HG03520 (cell line): ENCODE results near the gene ATP5PO.
"Not testable (repeated sequence)": the region's sequence is repeated elsewhere in the genome, so short reads cannot be mapped to it uniquely, and the experiment has no call there.

Source experiments
- ATAC-seq: cut with Tn5 transposase; IDR thresholded peaks from one replicate; pipeline ENCODE4 v1.9.1; 2021; ENCODE audit warnings: mild to moderate bottlenecking, moderate library complexity; ENCODE audit not compliant: unreplicated experiment

Gene ATP5PO

DNA sequence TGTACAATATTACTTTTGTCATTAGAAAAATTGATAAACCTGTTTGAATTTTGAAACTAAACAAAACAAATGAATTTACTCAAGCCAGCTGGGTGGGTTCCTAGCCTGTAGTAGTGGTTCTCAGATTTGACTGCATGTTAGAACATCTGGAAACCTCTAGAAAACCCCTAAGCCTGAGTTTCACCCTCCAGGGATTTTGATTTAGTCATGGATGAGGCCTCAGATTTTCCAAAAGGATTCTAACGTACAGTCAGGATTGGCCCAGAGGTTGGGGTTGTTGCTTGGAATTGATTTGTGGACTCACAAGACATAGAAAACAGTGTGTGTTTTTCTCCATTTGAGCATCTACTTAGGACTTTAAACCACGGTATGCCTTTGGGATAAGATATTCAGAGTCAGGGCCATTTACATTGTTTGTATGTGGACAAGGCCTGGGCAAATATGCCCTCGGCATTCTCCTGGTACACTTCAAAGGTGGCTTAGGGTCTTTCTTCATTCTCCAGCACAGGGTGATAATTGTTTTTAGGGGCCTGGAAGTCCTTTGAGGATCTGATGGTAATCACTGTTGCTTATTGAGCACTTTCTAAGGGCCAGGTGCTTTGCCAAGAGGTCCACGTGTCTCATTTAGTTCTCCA lies 42.6 kb downstream of the ATP5PO start:
- ATAC-seq, result no peak

DNA sequence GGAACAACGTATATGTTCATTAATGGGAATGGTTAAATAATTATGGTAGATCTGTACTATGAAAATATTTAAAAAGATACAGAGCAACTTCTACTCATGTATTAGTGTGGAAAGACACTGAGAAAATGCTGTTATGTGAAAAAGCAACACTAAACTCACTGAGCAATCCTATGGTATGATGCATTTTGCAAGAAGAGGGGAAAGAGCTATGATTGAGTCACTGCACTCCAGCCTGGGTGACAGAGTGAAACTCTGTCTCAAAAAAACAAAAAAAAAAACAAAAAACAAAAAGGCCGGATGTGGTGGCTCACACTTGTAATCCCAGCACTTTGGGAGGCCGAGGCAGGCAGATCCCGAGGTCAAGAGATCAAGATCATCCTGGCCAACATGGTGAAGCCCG lies 44.4 kb downstream of the ATP5PO start:
- no peak for ATAC-seq

GRCh38 chr21:33870768-33871167 lies 44.8 kb downstream of the ATP5PO start:
- ATAC-seq, result no peak

DNA sequence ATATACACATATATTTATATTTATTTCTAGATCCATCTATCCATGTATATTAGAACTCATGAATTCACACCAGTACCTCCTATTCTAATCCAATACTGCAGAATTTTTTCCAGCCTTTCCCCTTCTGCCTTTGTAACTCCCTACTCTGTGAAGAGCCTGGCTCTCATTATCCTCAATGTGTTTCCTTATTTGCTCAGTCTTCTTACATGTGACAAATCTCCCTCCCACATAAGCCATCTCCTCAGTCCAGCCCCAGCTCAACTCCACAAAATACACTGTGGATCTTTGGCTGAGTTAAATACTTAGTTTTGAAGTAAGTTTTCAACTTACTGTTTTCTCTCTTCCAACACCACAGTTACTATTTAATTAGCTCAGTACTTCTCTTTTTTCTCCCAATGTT lies 45.7 kb downstream of the ATP5PO start:
- ATAC-seq, result no peak

- not testable (repeated sequence) for ATAC-seq
Observed at GRCh38 chr21:33867868-33868267, 47.7 kb downstream of the ATP5PO start.

DNA sequence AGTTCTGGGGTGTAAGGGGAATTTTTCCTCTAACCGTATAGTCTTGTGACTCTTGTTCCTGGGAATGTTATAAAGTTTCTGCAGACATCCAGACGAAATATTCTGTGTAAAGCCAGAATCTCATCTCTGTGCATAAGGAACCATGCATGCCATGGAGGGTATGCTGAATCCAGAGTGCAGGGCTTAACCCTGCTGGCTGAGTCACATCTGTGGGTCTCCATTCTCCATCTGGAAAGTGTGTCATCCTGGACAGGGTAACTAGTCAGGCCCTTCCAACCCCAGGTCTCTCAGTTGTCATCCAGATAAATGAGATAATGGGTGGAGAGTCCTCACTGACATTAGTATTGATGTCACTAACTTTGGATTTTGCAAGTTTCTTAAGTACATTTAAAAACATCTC lies 48.8 kb downstream of the ATP5PO start:
- no peak for ATAC-seq

DNA sequence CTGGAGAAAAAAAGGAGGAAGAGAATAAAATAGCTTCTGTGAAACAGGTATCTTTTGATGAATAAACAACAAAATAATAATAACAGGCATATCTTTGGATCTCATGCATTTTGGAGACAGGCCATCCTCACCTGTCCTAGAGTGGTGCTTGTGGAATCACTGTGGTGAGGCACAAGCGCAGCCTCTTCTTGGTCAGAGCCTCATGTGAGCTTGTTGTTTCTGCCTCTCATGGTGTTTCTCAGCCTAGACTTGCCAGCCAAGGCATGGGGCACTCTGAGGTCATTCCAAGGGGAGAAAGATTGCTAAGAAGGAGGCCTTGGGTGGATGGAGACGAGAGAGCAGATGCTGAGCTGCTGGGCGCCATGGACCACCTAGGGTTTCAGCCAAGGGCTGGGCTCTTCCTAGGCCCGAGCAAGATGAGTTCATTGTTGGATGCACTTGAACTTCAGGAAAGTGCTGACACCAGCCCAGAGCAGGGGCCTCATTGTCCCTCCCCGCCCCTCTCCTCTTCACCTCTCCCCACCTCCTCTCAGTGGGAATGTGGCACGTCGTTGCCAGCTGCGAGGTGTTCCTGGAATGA lies 49.5 kb downstream of the ATP5PO start:
- ATAC-seq, result no peak

DNA sequence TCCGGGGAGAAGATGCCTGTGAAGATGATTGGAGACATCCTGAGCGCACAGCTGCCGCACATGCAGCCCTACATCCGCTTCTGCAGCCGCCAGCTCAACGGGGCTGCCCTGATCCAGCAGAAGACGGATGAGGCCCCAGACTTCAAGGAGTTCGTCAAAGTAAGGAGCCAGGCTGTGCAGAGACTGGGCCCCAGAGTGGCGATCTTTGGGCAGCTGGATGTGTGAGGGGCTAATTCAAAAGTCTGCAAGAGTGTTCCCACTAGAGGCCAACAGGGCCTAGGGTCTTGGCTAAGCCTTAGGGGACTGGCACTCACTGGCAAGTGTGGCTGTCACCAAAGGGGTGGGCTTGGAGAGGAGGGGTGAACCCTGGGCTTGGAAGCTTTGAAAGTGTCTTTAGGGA lies 50.4 kb downstream of the ATP5PO start:
- no peak for ATAC-seq

DNA sequence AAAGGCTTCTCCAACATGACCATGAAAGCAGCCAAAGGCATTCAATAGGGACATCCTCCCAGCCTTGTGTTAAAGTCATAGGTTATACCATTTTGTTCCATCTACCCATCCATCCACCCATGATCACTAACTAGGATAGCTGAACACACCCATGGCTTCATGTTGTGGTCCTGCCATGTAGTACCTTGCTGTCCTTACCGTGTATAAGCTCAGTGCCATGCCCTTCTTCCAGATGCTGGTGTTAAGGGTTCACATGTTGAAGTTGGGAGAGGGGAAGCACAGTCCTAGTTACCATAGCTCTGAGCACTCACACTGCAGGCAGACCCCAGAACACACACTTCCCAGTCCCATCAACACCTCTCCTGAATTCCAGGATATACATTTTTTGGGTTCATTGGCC lies 51.5 kb downstream of the ATP5PO start:
- no peak for ATAC-seq

DNA sequence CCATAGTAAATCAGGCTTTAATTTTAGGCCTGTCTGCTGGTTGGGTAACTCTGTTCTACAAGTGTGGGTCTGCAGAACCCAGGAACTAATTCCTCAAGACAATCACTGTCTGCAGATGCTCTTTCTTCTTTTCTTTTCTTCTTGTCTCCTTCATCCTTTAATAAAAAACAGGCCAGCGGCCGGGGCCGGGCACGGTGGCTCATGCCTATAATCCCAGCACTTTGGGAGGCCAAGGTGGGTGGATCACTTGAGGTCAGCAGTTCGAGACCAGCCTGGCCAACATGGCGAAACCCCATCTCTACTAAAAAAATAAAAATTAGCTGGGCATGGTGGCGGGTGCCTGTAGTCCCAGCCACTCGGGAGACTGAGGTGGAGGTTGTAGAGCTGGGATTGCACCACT lies 52.4 kb downstream of the ATP5PO start:
- not testable (repeated sequence) for ATAC-seq

DNA sequence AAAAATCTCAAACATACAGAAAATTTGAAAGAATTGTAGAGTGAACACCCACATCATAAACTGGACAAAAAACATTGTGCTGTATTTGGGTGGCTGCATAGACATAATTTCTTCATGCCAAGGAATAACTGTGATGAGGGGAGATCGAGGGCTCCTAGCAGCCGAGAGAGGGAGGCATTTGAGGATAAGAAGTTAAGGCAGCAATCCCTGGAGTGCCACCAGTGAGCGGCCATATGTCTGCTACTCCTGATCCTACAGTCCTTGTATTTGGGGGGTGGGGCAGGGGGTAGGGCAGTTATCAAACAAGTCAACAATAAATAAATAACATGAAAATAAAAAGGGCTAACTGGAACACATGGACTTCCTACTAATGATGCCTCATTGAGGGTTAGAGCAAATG lies 54.5 kb downstream of the ATP5PO start:
- ATAC-seq, result no peak

GRCh38 chr21:33860332-33860879 lies 55.2 kb downstream of the ATP5PO start:
- ATAC-seq, result no peak

- no peak for ATAC-seq
Observed at GRCh38 chr21:33859373-33860102, 56.1 kb downstream of the ATP5PO start.

- no peak for ATAC-seq
Observed at GRCh38 chr21:33858667-33859372, 56.8 kb downstream of the ATP5PO start.

- no peak for ATAC-seq
Observed at GRCh38 chr21:33857846-33858666, 57.5 kb downstream of the ATP5PO start.

DNA sequence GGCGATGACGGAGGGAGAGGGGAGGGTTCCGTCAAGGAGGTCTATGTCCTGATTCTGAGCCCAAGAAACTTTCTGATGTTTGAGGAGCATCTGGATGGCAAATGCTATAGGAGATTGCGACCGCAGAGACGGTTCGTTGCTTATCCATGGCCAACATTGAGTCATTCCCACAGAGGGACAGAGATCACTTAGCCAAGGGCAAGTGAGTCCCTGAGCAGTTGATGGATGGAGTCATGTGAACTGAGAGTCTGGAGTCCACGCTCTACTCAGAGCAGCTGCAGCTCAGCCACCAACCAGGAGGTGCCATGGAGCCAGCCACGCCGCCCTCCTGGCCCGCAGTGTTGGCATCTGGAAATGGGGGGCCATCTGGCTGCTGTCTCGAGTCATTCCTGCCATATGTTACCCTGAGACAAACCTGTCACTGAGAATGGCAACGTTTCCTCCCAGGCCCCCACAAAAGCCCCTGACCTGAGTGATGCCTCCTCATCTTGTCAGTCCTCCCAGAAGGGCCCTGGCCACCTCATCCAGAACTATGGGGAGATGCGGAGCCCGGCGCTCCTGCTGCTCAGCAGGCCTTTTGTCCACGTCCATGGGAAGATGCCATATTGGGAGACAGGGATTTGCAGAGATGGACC lies 58.6 kb downstream of the ATP5PO start:
- no peak for ATAC-seq

- ATAC-seq, result no peak
Observed at GRCh38 chr21:33855190-33855589, 60.4 kb downstream of the ATP5PO start.

DNA sequence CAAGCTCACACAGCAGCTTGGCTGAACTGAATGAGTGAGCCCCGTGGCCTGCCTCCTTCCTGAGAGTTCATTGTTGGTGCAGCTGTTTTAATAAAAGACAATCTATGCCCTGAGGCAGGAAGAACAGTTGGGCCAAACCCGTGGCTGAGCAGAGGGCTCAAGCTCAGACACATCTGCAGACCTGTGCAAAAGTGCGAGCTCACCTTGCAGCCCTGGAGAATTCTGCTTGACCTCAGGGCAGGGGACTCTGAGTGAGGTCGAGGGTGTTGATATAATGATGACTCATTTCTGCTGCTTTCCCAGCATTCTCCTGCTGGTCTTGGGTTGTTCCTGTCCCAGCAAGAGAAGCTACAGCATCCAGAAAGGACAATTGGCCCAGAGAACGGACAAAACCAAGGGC lies 61.0 kb downstream of the ATP5PO start:
- ATAC-seq, result no peak
